ENCODE measurements around the gene UROD.

- no peak for TF ChIP-seq CTCF (IDR thresholded peaks at IDR 0.05 in 4 of 5, conservative IDR thresholded peaks at IDR 0.05 in 1 of 5)
- TF ChIP-seq POLR2A (IDR thresholded peaks at IDR 0.05): no peak
These were observed 35.8 kb upstream of the UROD start for GRCh38 chr1:44976252-44976651.
